ENCODE measurements around the gene MRPL51.
"Not testable (repeated sequence)": the region's sequence is repeated elsewhere in the genome, so short reads cannot be mapped to it uniquely, and the experiment has no call there.

The MRPL51 gene

DNA sequence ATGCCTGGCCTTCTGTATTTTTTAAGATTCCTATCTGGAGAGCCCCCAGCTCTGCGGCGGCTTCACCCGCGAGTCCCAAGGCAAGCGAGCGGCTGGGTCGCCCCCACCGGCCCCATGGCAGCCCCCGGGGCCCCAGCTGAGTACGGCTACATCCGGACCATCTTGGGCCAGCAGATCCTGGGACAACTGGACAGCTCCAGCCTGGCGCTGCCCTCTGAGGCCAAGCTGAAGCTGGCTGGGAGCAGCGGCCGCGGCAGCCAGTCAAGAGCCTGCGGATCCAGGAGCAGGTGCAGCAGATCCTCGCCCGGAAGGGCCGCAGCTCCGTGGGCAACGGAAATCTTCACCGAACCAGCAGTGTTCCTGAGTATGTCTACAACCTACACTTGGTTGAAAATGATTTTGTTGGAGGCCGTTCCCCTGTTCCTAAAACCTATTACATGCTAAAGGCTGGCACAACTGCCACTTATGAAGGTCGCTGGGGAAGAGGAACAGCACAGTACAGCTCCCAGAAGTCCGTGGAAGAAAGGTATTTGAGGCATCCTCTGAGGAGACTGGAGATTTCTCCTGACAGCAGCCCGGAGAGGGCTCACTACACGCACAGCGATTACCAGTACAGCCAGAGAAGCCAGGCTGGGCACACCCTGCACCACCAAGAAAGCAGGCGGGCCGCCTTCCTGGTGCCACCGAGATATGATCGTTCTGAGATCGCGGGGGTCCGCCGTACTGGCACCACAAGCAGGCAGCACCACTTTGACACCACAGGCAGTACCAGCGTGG is 15.3 kb downstream of the MRPL51 start:
- DNase-seq, result not testable (repeated sequence)

- DNase-seq, result no peak
These were observed 16.6 kb downstream of the MRPL51 start for GRCh38 chr12:6476489-6476888.

DNA sequence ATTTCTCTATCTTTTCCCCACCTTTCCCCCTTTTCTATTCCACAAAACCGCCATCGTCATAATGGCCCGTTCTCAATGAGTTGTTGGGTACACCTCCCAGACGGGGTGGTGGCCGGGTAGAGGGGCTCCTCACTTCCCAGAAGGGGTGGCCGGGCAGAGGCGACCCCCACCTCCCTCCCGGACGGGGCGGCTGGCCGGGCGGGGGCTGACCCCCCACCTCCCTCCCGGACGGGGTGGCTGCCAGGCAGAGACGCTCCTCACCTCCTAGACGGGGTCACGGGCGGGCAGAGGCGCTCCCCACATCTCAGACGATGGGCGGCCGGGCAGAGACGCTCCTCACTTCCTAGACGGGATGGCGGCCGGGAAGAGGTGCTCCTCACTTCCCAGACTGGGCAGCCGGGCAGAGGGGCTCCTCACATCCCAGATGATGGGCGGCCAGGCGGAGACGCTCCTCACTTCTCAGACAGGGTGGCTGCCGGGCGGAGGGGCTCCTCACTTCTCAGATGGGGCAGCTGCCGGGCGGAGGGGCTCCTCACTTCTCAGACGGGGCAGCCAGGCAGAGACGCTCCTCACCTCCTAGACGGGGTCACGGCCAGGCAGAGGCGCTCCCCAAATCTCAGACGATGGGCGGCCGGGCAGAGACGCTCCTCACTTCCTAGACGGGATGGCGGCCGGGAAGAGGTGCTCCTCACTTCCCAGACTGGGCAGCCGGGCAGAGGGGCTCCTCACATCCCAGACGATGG is 17.7 kb downstream of the MRPL51 start:
- not testable (repeated sequence) for DNase-seq

GRCh38 chr12:6472491-6472890 is 20.6 kb downstream of the MRPL51 start:
- DNase-seq, result no peak

DNA sequence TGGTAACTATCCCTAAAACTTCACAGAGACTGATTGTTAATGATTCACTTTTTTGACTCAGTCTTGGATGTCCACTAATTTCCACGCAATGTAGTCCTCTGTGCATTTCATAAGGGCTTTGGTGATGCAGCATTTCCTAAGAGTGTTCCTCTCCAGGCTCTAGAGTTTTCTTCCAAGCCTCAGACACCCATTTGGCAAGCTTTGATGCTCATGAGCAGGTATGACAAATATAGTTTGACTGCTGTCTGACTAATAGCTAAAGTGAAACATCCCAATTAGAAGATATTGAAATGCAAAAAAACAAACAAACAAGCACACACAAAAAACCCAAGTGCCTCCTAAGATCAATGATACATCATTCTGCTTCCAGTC is 21.1 kb downstream of the MRPL51 start:
- no peak for DNase-seq

DNA sequence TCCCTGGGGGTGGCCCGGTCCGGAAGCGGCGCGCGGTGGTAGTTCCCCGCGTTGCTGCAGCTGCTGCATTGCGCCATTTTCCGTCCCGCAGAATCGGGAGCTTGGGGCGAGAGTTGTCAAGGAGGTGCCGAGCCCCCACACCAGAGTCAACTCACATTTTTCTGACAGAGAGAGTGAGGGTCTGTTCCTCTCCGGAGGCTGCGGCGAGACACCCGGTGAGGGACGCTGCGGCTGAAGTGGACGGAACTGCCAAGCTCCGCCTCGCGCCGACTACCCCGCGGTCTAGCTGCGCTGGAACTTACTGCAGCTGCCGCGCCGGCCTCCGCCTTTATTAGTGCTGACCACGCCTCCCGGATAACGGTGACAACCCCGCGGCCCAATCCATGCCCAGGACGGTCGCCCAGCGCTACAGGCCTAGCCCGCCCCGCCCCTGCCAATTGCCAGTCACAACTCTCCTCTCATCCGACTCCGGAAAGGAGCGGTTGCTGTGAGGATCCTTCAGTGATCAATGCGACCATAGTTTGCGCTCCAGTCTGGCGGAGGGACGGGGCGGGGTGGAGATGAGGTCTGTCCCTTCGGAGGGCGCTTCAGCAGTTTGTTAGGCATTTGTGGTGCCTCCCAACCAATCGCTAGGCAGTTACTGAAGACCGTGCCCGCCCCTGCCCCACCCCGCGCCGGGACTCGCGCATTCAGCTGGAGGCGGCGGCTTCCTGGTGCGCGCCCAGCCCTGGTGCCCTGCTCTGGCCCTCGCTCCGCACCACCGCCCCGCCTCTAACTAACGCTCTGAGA is 22.5 kb downstream of the MRPL51 start, which contains the start of gene VAMP1:
TSS of gene VAMP1 (minus strand) at position 303 of the 789 bp plus-strand sequence. CDS start at position 157, 146 bp downstream.
- DNase-seq, result peak; percentile 98

- peak; percentile 49 for DNase-seq
These were observed 23.3 kb downstream of the MRPL51 start for GRCh38 chr12:6469609-6470374.

DNA sequence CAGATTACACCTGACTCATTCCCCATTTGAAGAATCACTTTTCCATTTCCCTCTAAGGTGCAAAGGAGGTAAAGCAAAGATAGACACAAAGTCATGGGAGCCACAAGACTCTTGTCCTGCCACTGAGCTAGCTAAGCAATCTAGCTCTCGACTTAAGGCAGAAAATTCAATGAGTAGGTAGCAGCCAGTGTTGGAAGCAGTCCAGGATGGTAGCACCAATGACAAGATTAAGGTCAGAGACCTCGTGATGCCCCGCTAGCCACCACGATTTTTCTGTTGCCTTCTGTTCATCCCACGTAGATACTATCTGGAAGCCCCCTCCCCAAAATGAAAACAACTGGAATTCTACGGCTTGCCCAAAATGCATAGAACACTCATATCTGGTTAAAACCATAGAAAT is 24.0 kb downstream of the MRPL51 start:
- DNase-seq, result no peak

GRCh38 chr12:6468283-6468575 is 24.8 kb downstream of the MRPL51 start:
- DNase-seq, result no peak

GRCh38 chr12:6467571-6468282 is 25.3 kb downstream of the MRPL51 start:
- not testable (repeated sequence) for DNase-seq

- not testable (repeated sequence) for DNase-seq
These were observed 26.3 kb downstream of the MRPL51 start for GRCh38 chr12:6466751-6467150.

- DNase-seq, result no peak
These were observed 26.9 kb downstream of the MRPL51 start for GRCh38 chr12:6466184-6466573.

DNA sequence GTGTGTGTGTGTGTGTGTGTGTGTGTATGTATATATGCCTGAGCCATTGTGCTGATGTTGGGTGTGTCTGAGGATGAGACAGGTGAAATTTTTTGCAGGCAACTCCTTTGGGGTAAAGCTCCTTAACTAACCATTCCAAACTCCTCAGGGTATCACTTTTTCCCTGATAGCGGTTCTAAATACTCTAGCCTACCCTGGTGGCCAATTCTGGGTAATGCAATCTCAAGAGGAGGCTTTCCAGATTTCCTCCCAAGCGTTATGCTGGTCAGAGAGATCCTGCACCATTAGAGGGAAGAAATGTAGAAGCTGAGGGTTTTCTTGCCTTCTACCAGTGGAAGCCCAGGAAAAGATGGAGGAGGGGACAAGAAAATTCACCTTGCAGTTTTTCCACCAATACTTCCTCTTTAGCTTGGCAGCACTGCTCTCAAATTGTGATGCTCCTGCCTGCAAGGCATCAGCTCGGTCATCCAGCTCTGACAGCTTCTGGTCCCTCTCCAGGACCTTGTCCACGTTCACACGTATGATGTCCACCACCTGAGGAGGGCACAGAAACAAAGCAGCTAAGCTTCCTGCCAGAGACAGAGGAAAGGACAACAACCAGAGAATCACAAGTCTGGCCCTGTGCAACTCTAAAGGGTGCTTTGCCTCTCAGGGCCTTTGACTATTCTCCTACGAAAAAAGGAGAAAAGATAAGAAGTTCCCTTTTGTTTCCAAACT is 27.4 kb downstream of the MRPL51 start:
- peak; percentile 69 for DNase-seq

- no peak for DNase-seq
These were observed 28.5 kb downstream of the MRPL51 start for GRCh38 chr12:6464531-6464930.

DNA sequence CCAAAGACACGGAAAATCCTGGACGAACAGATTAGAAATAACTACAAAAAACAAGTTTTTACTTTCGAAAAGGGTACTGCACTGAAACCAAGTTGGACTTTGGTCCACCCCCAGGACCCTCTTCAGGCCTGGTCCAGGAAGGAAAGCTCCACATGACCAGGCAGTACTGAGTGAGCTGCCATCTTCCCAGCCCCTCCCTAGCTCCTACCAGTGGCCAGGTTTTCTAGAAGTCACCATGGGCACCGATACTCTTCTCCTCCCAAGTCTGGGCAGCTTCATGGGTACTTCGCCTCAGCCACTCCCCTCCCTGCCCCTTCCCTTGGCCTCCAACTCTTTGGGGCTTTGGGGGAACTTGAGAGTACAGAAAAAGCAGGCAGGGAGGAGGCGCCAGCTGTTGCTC is 29.2 kb downstream of the MRPL51 start:
- no peak for DNase-seq

DNA sequence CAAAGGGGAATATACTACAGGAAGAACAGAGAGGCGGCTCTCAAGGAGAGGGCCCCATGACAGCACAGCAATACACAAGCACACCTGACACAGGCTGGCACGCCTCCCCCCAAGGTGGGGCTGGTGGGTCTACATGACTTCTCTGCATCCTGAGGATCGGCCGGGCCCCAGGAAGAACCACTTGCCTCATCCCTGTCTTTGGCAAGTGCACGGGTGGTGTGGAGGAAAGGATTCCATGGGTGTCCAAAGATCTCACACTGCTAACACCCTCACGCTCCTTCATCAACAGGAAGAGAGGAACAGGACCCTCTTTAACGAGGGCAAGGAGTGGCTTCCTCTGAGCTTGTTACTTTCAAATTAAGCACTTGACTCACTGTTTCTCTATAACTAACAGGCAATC is 29.8 kb downstream of the MRPL51 start:
- DNase-seq, result no peak

DNA sequence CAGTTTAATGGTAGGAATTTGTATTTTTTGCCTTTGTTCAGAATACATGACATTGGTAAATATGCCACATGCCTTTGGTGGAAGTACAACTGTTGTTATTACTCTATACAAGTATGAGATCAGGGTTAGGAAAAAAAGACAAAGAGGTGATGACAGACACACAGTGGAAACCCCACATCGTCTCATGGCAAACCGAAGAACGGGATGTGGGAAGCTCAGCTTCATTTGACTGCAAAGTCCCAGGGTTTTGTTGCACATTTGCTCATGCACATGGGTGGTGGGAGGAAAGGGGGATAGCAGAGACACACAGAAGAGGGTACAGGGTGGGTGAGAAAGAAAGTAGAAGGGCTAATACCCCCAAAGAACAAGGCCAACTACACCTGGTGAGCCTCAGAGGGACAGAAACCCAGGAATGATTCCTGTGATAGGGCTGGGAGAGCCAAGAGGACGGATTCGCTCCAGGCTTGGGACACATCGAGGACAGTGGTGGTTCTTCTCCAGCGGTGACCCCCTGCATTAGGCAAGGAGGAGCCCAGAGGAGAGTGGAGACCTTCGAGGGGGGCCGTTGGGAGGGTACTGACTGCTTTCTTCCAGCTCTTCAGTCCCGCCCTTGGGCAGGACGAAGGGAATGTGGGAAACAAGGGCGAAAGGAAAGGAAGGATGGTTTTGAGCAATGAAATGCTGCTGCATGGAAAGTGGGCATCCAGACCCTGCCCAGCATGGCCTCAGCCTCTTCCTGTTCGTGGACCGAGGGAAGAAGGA is 30.6 kb downstream of the MRPL51 start:
- DNase-seq, result no peak

DNA sequence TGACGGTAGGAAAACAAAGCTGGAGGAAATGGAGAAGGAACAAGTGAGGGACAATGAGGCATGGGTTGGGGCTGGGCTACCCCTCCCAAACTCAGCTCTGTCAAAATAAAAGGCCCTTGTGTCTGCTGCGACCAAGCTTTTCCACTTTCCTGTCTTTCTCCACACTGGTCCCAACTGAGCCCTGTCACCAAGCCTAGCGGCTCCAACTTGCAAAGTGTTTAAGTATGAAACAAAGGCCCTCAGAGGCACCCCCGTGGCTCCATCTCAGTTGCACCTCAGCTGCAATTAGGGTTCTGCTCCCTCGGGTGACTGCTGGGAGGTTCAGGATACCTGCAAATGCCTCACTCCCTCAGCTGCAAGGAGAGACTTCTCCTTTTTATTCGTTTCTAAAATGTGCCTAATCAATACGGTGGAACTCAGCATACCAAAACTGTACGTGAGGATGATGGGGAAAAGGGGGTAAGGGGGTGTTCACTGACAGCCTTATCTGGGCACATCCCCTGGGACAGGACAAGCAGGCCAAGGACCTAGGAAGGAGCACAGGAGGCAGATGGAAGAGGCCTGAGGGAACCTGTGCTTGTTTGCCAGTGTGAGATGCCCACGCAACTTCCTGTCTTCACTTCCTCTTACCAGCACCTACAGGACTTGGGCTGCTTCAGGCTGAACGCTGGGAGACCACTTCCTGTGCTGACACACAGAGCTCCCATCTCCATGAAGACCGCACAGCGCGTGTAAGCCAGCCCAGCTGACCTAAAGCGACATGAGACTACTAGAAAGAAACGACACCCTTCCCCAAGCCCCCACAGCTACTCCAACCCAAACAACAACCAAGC is 31.4 kb downstream of the MRPL51 start:
- DNase-seq, result no peak

DNA sequence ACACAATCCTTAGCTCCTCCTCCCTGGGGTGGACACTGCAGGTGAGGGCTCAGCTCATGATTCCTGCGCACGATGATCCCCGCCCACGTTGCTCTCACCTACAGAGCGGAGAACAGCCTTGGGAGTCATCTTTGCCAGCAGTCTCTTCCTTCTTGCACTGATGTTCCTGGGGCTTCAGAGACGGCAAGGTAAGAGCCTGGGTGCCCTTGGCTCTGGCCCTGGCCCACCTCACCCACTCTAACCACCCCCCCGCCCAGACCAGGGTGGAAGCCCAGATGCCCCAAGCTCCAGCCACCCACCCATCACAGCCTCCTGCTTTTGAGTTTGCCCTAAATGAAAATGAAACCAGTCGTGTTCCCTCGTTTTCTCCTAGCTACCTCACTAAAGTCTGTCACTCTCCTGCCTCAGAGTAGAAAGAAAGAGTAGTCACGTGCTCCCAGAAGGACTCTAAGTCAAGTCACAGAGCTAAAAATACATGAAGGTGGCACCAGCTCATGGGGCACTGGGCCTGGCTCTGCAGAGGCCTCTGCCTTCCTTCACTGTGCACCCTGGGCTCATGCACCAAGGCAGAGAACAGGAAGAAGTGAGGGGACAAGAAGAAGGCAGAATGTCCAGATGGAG is 32.2 kb downstream of the MRPL51 start:
- no peak for DNase-seq

DNA sequence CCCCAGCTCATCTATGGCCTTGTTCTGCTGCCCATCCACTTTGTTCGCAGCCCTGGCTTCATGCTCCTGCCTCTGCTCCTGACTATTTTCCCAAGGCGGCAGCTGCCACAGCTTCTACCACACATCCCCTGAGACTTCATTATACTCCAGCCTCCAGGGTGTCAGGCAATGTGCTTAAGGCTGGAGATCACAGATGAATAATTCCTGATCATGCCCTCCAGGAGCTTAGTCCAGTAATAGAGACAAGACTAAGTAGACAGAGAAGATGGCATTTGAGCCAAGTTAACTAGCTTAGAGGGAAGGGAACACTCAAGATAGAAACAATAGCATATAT is 34.1 kb downstream of the MRPL51 start:
- DNase-seq, result no peak
